ENCODE measurements around the gene TRAF3IP1. TPM values are rescaled to one million over a fixed set of nuclear protein-coding genes. Genes with fewer than 3 reads are reported as not detected.

TRAF3IP1 gene
- total RNA-seq, 2 donors from 2014 or later: 16.2 to 18.5 TPM

DNA sequence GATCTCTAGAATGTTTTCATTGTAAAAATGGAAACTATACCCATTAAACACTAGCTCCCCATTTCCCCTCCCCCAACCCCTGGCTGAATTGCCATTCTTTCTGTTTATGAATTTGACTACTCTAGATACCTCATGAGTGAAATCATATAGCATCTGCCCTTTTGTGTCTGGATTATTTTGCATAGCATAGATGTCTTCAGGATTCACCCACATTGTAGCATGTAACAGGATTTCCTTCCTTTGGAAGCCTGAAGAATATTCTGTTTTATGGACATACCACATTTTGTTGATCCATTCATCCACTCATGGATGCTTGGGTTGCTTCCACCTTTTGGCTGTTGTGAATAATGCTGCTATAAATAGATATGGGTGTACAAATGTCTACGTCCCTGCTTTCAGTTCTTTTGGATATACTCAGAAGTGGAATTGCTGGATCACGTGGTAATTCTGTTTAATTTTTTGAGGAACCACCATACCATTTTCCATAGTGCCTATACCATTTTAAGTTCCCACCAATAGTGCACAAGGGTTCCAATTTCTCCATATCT lies 98.8 kb downstream of the TRAF3IP1 start:
- H3K27me3 ChIP-seq: no peaks in the 10 kb centered on the region
- H3K27ac ChIP-seq: no peak overlapping the region
- TF ChIP-seq, protein P1, sequence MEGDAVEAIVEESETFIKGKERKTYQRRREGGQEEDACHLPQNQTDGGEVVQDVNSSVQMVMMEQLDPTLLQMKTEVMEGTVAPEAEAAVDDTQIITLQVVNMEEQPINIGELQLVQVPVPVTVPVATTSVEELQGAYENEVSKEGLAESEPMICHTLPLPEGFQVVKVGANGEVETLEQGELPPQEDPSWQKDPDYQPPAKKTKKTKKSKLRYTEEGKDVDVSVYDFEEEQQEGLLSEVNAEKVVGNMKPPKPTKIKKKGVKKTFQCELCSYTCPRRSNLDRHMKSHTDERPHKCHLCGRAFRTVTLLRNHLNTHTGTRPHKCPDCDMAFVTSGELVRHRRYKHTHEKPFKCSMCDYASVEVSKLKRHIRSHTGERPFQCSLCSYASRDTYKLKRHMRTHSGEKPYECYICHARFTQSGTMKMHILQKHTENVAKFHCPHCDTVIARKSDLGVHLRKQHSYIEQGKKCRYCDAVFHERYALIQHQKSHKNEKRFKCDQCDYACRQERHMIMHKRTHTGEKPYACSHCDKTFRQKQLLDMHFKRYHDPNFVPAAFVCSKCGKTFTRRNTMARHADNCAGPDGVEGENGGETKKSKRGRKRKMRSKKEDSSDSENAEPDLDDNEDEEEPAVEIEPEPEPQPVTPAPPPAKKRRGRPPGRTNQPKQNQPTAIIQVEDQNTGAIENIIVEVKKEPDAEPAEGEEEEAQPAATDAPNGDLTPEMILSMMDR (IDR thresholded peaks at IDR 0.05): no peak
- H3K9ac ChIP-seq (ENCODE audit: low read depth in 2 of 2, low read length in 2 of 2): no peak overlapping the region
- H3K4me3 ChIP-seq: no peak overlapping the region
- H3K36me3 ChIP-seq: no peaks in the 10 kb centered on the region
- DNase-seq: no peak
- intact Hi-C loops (cut with DNase I): no loop called here
- no peaks in the 10 kb centered on the region for H3K4me1 ChIP-seq
- H3K9me3 ChIP-seq: no peaks in the 10 kb centered on the region

DNA sequence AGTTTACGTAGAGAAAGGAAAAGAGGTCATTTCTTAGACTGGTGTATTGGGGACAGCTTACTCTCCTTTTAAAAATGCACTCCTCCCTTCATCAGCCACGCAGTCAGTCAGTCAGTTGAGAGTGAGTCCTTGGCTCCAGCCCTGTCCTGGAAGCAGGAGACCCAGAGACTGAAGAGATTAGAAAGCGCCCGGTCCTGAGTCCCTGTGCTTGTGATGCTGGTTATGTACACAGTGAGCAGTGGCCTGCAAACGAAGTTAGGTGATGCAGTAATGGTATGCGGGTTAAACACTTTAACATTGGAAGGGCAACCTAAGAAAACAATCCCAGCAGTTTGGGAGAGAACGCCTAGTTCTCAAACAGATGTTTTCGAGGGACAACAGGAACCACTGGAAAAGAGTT lies 100.1 kb downstream of the TRAF3IP1 start:
- H3K4me1 ChIP-seq: no peaks in the 10 kb centered on the region
- H3K36me3 ChIP-seq: no peaks in the 10 kb centered on the region
- DNase-seq: no peak
- TF ChIP-seq, protein P1 (IDR thresholded peaks at IDR 0.05): no peak
- no peak overlapping the region for H3K9ac ChIP-seq (ENCODE audit: low read depth in 2 of 2, low read length in 2 of 2)
- H3K27ac ChIP-seq: no peak overlapping the region
- intact Hi-C loops (cut with DNase I): no loop called here
- no peaks in the 10 kb centered on the region for H3K9me3 ChIP-seq
- H3K4me3 ChIP-seq: no peak overlapping the region
- H3K27me3 ChIP-seq: no peaks in the 10 kb centered on the region

DNA sequence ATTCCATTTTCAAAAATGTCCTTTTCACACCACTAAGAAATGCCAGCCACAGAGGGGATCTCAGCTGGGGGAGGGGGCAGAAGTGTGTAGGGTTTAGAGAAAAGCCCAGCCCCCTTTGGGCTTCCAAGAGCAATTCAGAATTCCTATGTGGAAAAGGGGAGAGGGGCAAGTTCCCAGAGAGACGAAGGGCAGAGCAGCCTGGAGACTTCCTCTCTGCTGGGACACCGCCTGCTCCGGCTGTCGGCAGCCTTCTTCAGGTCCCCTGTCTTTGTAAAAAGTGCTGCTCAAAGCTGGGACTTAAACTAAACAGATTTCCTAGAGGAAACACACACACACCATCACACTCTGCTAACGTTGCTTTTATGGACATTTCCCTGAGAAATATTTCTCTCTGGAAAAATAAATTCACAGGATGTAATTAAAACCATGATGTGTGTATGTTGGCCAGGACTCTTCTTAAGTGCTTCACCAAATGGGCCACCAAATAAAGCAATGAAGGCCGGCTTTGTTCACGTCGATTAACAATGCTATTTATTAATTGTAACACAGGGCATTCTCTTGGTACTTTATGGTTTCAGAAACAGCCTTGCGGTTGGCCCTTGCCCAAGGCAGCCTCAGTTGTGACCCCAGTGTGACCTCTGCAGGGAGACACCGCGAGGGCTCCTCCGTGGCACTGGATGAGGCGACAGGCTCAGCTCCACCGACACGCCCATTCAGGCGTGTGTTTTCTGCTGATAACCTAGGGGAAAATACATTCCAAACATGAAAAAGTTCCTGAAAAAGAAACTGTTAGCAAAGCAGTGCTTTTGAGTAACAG lies 100.8 kb downstream of the TRAF3IP1 start:
- Histone ChIP-seq H3K9ac (ENCODE audit: low read depth in 2 of 2, low read length in 2 of 2) (no peak overlapping the region), H3K27ac (no peak overlapping the region), H3K4me3 (no peak overlapping the region), H3K4me1 (no peaks in the 10 kb centered on the region), H3K36me3 (no peaks in the 10 kb centered on the region), H3K27me3 (no peaks in the 10 kb centered on the region), H3K9me3 (no peaks in the 10 kb centered on the region)
- no peak for DNase-seq
- TF ChIP-seq, protein P1 (IDR thresholded peaks at IDR 0.05): no peak
- intact Hi-C loops (cut with DNase I): no loop called here

DNA sequence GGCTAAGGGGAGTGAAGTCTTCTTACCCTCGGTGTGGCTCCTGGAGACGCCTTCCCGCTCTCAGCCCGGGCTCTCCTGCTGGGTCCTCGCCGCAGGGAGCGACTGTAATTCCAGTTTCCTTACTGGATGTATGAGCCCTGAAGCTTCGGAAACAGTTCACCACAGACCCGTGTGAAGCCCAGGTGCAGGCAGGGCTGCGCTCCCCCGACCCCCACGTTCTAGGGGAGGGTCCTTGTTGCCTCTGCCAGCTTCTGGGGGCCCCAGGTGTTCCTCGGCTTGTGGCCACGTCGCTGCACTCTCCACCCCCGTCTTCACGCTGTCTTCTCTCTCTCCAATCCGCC lies 101.3 kb downstream of the TRAF3IP1 start:
- Histone ChIP-seq H3K36me3 (no peaks in the 10 kb centered on the region), H3K9ac (ENCODE audit: low read depth in 2 of 2, low read length in 2 of 2) (no peak overlapping the region), H3K4me1 (no peaks in the 10 kb centered on the region), H3K27me3 (no peaks in the 10 kb centered on the region), H3K9me3 (no peaks in the 10 kb centered on the region), H3K27ac (no peak overlapping the region), H3K4me3 (no peak overlapping the region)
- no peak for DNase-seq
- intact Hi-C loops (cut with DNase I): no loop called here
- TF ChIP-seq, protein P1 (IDR thresholded peaks at IDR 0.05): no peak

DNA sequence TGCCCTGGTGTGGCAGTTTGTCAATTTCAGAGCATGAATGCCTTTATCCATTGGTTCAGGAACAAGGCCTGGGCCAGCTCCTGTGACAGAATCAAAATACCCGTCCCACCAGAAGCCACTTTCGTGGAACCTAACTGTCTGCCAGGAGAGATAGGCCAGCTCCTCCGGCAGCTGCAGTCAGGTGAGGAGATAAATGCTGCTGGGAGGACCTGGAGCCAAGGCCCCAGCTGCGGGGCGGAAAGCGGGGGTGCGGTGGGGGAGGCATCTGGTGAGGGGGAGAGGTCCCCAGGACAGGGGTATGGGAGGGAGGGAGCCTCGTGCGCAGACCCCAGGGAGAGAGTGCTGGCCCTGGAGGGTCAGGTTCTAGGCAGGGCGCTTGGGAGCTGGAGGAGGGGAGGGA lies 102.0 kb downstream of the TRAF3IP1 start:
- intact Hi-C loops (cut with DNase I): no loop called here
- H3K27ac ChIP-seq: no peak overlapping the region
- TF ChIP-seq, protein P1 (IDR thresholded peaks at IDR 0.05): no peak
- H3K36me3 ChIP-seq: no peaks in the 10 kb centered on the region
- no peak overlapping the region for H3K9ac ChIP-seq (ENCODE audit: low read depth in 2 of 2, low read length in 2 of 2)
- no peaks in the 10 kb centered on the region for H3K4me1 ChIP-seq
- H3K4me3 ChIP-seq: no peak overlapping the region
- H3K9me3 ChIP-seq: no peaks in the 10 kb centered on the region
- no peak for DNase-seq
- no peaks in the 10 kb centered on the region for H3K27me3 ChIP-seq

All from colonic mucosa (tissue), 4 donors.